Astrocyte of the cerebellum (primary cell): ENCODE results near the gene ELFN1.
A peak's percentile ranks its signal among the peaks of the same experiment; 100 is the strongest.

ENCODE experiments used
- DNase-seq: peaks from one replicate; pipeline ENCODE4 v3.0.0-alpha.2; 2011; ENCODE audit warnings: low read depth
- H3K4me3 ChIP-seq: 2 replicates; pipeline ENCODE4 v1.5.1; 2011; ENCODE audit warnings: mild to moderate bottlenecking, low read depth, low read length, moderate library complexity
- CTCF ChIP-seq: IDR thresholded peaks from 2 replicates; pipeline ENCODE4 v1.5.1; 2012; ENCODE audit warnings: low read length, low read depth, moderate library complexity, mild to moderate bottlenecking; ENCODE audit errors: missing control alignments
- in situ Hi-C: cut with HindIII; loops from 2 replicates; pipeline ENCODE4 v1.10.0; 2017; ENCODE audit warnings: low sequenced_read_pairs

Gene ELFN1

GRCh38 chr7:1662767-1663166, 7.3 kb upstream of the ELFN1 start:
- DNase-seq = no peak
- no peak for TF ChIP-seq CTCF
- in situ Hi-C loops = no loop called here
- no peak overlapping the region for H3K4me3 ChIP-seq

GRCh38 chr7:1663223-1663622, 6.9 kb upstream of the ELFN1 start:
- no peak for TF ChIP-seq CTCF
- H3K4me3 ChIP-seq = no peak overlapping the region
- in situ Hi-C loops = no loop called here
- DNase-seq = no peak

DNA sequence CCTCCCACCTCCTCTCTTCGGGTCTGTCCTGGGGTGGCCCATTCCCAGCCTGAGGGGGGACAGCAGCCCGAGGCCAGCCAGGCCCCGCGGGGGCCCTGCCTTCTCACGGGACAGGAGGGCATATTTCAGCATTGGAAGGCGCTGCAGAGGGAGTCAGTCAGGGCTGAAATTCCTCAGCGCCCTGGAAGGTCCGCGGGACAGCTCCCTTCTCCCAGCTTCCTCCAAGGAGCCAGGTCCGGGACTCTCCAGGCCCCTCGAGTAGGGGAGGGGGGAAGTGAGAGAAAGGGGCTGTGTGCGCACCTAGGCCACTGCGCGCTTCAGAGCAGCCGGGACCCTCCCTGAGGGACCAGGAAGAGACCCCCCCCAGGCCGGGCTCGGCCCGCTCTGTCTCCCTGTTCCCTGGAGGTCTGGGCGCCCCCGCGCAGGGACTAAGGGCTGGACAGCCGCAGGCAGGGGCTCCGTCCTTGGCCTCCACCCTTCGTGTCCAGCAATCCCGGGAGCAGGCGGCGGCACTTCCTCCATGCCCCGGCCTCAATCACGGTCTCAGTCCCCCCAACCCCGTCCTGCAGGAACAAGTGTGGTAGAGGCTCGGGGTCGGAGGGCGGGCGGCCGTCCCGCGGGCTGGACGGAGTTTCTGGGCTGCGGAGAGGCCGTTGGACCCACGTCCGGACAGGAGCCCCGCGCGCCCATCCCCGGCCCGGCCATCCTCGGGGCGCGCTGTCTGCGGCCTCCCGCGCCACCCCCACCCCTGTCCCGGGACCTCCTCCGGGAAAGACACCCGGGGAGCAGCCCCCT, 6.0 kb upstream of the ELFN1 start:
- no peak for TF ChIP-seq CTCF
- DNase-seq = no peak
- in situ Hi-C loops = no loop called here
- H3K4me3 ChIP-seq = peak overlapping the region; percentile 40

- in situ Hi-C loops = no loop called here
- peak; percentile 75 for TF ChIP-seq CTCF
- H3K4me3 ChIP-seq = peak overlapping the region; percentile 40
- peak; percentile 8 for DNase-seq
Measured at GRCh38 chr7:1664711-1665548, 5.1 kb upstream of the ELFN1 start.

- no peak for DNase-seq
- peak overlapping the region; percentile 22 for H3K4me3 ChIP-seq
Measured at GRCh38 chr7:1665549-1666316, 4.3 kb upstream of the ELFN1 start.

More at GRCh38 chr7:1665549-1666316, 4.3 kb upstream of the ELFN1 start:
- in situ Hi-C loops = no loop called here
- TF ChIP-seq CTCF = no peak
